HepG2 (cell line): ENCODE results near the gene ASTN2. TPM values are rescaled to one million over a fixed set of nuclear protein-coding genes. Genes with fewer than 3 reads are reported as not detected.
"Not testable (repeated sequence)": the region's sequence is repeated elsewhere in the genome, so short reads cannot be mapped to it uniquely, and the experiment has no call there.

ENCODE experiments used
- ATAC-seq: fragments of 200-7000 bp; cut with Tn5 transposase; 3 replicates; pipeline ENCODE4 v1.9.1; 2020; ENCODE audit warnings: mild to moderate bottlenecking, moderate library complexity
- BruUV-seq: library from RNA; stranded (reverse); fragments of 400-500 nt; replicated peaks from 2 replicates; lab custom pipeline; 2021; lab: Mats Ljungman, UMichigan
- CTCF ChIA-PET: fragments of 300-600 bp; formaldehyde crosslinking; extraction: SDS; loops from one replicate; lab custom pipeline; 2021; ENCODE audit warnings: low total read pairs, inconsistent platforms, low intra/inter-chr PET ratio; lab: Yijun Ruan, JAX
- POLR2A ChIA-PET: fragments of 350-600 bp; sonication (Branson Sonifier 250); formaldehyde crosslinking; loops from one replicate; lab custom pipeline; 2020; ENCODE audit warnings: antibody characterized with exemption, inconsistent platforms; lab: Yijun Ruan, JAX
- DNase-seq: peaks from one replicate; pipeline ENCODE4 v3.0.0-alpha.2; 2015; ENCODE audit warnings: low spot score
- FAIRE-seq: peaks from 3 replicates; lab custom pipeline; 2011; peaks lifted over from hg19 to GRCh38; lab: Jason Lieb, UNC
- H2AFZ ChIP-seq: one replicate; pipeline ENCODE4 v1.6.1; 2011; ENCODE audit warnings: low read length, inconsistent platforms
- H3K27ac ChIP-seq: fragments of 300-600 bp; 3 replicates; pipeline ENCODE4 v1.8.0; 2011; ENCODE audit warnings: mixed run types, mild to moderate bottlenecking, mixed read lengths, low read length, inconsistent platforms; ENCODE audit not compliant: insufficient read depth; ENCODE audit errors: extremely low read length
- H3K27me3 ChIP-seq, 2 experiments: fragments of 200-600 bp in 1 of 2; 2 replicates in 1 of 2; 3 replicates in 1 of 2; pipeline versions ENCODE4 v1.6.0 to v1.8.0; 2011; ENCODE audit warnings: low read length in 2 of 2, mild to moderate bottlenecking in 2 of 2, moderate library complexity in 2 of 2, inconsistent platforms in 1 of 2; ENCODE audit not compliant: insufficient read depth in 2 of 2, control insufficient read depth in 1 of 2
- H3K36me3 ChIP-seq, 2 experiments: fragments of 200-600 bp in 1 of 2; replicated peaks in 1 of 2; 2 replicates in 1 of 2; 3 replicates in 1 of 2; pipeline versions ENCODE4 v1.5.1 to v1.8.0; 2011; ENCODE audit warnings: low read length in 2 of 2, inconsistent platforms in 1 of 2; ENCODE audit not compliant: insufficient read depth in 2 of 2, control insufficient read depth in 1 of 2
- H3K4me1 ChIP-seq: 2 replicates; pipeline ENCODE4 v1.5.1; 2012; ENCODE audit warnings: low read length, inconsistent platforms; ENCODE audit not compliant: insufficient read depth
- H3K4me2 ChIP-seq: 2 replicates; pipeline ENCODE4 v1.6.0; 2011; ENCODE audit warnings: low read depth, low read length, inconsistent platforms
- H3K4me3 ChIP-seq, 3 experiments: fragments of 200-600 bp in 1 of 3; sonication (generic), shearing (Covaris generic) in 1 of 3; replicated peaks in 1 of 3; 2 replicates each; pipeline ENCODE4 v1.5.1; 2011 to 2016; ENCODE audit warnings: low read length in 3 of 3, inconsistent platforms in 2 of 3, low read depth in 2 of 3, mild to moderate bottlenecking in 2 of 3, control low read depth in 1 of 3, mixed read lengths in 1 of 3; ENCODE audit not compliant: insufficient read depth in 1 of 3
- H3K79me2 ChIP-seq: one replicate; pipeline ENCODE4 v1.6.1; 2011; ENCODE audit warnings: low read length, inconsistent platforms; ENCODE audit not compliant: insufficient read depth
- H3K9ac ChIP-seq: 2 replicates; pipeline ENCODE4 v1.6.0; 2011; ENCODE audit warnings: mild to moderate bottlenecking, low read depth, low read length, inconsistent platforms; ENCODE audit not compliant: insufficient read depth
- H3K9me3 ChIP-seq: 2 replicates; pipeline ENCODE4 v1.5.1; 2012; ENCODE audit warnings: mild to moderate bottlenecking, low read length
- H4K20me1 ChIP-seq: 2 replicates; pipeline ENCODE4 v1.6.0; 2011; ENCODE audit warnings: inconsistent platforms, mild to moderate bottlenecking, low read length, moderate library complexity; ENCODE audit not compliant: insufficient read depth
- ARHGAP35 ChIP-seq: sonication (generic); formaldehyde crosslinking; IDR thresholded peaks from 2 replicates; pipeline ENCODE4 v1.9.0; 2022; ENCODE audit warnings: mild to moderate bottlenecking, inconsistent platforms, moderate library complexity, missing genetic modification reagents, borderline replicate concordance
- ZNF354B ChIP-seq: sonication (generic); formaldehyde crosslinking; IDR thresholded peaks from 2 replicates; pipeline ENCODE4 v1.8.0; 2022; ENCODE audit warnings: mild to moderate bottlenecking, missing genetic modification reagents
- WGBS: methylation state at CpG from one replicate; pipeline ENCODE4 v1.1.6; 2017; ENCODE audit warnings: low lambda C conversion rate; 5-methylcytosine and 5-hydroxymethylcytosine counted together
- in situ Hi-C: cut with HindIII; loops from 2 replicates; pipeline ENCODE4 v1.10.0; 2017; ENCODE audit warnings: low pct_unique_long_range_greater_than_20kb; ENCODE audit not compliant: extremely low pct_ligation_motif_present
- intact Hi-C: fragments of 100-400 bp; cut with micrococcal nuclease; formaldehyde crosslinking; loops from one replicate; pipeline ENCODE4 v1.10.0; 2022; ENCODE audit not compliant: unreplicated experiment
- polyA plus RNA-seq, 8 experiments: library from polyadenylated mRNA; depleted of rRNA in 3 of 8; stranded (reverse) in 7 of 8; unstranded in 1 of 8; fragments of >200 nt; fragmentation: Illumina TruSeq in 4 of 8; extraction: Trizol in 4 of 8; gene quantifications; 2 replicates each; pipeline versions ENCODE4 v1.2.1 to v1.2.3, GENCODE V29; 2011 to 2016; ENCODE audit warnings: low read depth in 4 of 8, missing spikeins in 1 of 8, mixed read lengths in 1 of 8; ENCODE audit not compliant: insufficient read depth in 1 of 8
- total RNA-seq, 5 experiments: library from RNA; depleted of rRNA; stranded (reverse); fragments of >200 nt; fragmentation: Illumina TruSeq; extraction: Trizol; gene quantifications; 2 replicates each; pipeline ENCODE4 v1.2.3, GENCODE V29; 2016; ENCODE audit warnings: low read depth in 1 of 5
- TF ChIP-seq, protein P1 (sequence below): sonication (generic); formaldehyde crosslinking; conservative IDR thresholded peaks from 2 replicates; pipeline ENCODE4 v1.4.0; 2020; ENCODE audit warnings: missing genetic modification reagents

ASTN2 gene
- total and polyA plus RNA-seq, 2 of the 13 experiments (the other 11 are each of a cell fraction or from before 2014, with no cell fraction given) = 5.2 to 13.5 TPM

DNA sequence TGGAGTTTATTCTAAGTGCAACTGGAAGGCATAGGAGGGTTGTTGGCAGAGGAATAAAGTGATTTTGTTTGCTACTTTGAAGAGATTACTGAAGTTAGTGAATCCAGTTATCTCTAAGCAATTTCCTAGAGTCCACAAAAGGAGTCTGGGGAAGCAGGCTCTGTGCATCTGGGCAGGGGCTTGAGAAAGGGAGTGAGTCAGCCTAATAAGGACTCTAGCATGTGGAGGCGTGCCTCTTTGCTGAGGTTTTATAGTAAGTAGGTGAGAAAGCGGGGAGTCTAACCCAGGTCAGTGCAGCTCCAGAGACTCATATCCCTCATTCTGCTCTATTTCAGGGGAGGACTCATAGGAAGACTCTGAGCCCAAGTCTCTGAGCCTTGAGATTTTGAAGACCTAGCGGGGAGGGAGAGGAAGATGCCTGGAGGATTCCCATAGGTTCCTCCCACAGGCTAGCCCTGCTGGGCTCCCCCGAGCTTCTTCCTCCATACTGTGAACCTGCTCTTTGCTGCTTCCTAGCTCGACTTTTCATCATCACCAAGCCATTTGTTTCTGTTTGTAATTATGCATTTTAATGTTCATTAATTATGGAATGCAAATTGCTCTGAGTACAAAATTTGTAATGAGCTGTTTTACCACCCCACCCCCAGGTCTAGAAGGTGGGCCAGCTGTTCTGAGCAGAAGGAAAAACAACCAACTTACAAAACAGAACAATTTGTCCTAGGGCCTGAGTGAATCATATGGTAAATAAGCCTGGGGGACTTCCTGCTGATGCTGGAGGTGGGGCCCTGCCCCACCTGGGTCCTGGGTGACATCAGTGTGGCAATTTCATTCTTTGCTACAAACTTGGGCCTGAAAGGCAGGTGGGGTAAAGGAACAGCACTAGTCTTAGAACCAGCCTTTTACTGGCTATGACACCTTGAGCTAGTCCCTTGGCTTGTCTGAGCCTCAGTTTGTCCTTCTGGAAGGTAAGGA is 577.6 kb downstream of the ASTN2 start (continued):
- TF ChIP-seq ARHGAP35 (no peak), ZNF354B (CRISPR knock-in tag) (no peak)
- TF ChIP-seq, protein P1, sequence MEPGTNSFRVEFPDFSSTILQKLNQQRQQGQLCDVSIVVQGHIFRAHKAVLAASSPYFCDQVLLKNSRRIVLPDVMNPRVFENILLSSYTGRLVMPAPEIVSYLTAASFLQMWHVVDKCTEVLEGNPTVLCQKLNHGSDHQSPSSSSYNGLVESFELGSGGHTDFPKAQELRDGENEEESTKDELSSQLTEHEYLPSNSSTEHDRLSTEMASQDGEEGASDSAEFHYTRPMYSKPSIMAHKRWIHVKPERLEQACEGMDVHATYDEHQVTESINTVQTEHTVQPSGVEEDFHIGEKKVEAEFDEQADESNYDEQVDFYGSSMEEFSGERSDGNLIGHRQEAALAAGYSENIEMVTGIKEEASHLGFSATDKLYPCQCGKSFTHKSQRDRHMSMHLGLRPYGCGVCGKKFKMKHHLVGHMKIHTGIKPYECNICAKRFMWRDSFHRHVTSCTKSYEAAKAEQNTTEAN = no peak

DNA sequence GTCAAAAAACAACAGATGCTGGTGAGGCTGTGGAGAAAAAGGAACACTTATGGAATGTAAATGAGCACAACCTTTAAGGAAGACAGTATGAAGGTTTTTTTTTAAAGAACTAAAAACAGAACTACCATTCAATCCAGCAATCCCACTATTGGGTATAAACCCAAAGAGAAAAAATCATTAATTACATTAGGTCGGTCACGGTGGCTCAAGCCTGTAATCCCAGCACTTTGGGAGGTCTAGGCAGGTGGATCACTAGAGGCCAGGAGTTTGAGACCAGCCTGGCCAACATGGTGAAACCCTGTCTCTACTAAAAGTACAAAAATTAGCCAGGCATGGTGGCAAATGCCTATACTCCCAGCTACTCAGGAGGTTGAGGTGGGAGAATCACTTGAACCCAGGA is 584.5 kb downstream of the ASTN2 start:
- intact Hi-C loops, H3K4me1 ChIP-seq, POLR2A ChIA-PET, BruUV-seq, H3K9ac ChIP-seq, FAIRE-seq, ATAC-seq, H3K4me2 ChIP-seq, H3K27me3 ChIP-seq, H3K36me3 ChIP-seq, DNase-seq, H3K9me3 ChIP-seq, H2AFZ ChIP-seq, H3K27ac ChIP-seq, H3K4me3 ChIP-seq, CTCF ChIA-PET, in situ Hi-C loops, H4K20me1 ChIP-seq, H3K79me2 ChIP-seq: not testable (repeated sequence)
- WGBS = 90% methylated on average over 2 of the region's 2 CpGs
